HG03460 (cell line): ENCODE measurements around the gene CDKL5.

Experiments used
- ATAC-seq: cut with Tn5 transposase; IDR thresholded peaks from one replicate; pipeline ENCODE4 v1.9.1; 2021; ENCODE audit not compliant: unreplicated experiment

Gene CDKL5

DNA sequence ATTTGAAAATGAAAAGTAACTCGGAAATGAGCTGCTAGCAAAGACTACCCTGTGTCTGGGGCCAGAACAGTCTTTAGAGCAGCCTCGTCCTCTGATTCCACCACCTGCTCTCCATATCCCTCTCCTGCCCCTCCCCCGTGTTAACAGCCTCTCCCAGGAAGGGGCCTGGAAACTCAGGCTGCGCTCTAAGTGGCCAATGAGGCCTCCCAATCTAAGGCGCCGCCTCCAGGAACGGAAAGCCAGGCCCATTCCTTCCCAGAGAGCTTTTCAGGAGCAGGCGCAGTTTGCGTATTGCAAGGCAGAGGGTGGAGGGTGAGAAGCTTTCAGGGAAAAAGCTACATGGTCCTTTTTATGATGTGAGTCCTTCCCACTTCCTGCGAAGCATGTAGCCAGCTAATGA, 215.3 kb downstream of the CDKL5 start:
- ATAC-seq: no peak

DNA sequence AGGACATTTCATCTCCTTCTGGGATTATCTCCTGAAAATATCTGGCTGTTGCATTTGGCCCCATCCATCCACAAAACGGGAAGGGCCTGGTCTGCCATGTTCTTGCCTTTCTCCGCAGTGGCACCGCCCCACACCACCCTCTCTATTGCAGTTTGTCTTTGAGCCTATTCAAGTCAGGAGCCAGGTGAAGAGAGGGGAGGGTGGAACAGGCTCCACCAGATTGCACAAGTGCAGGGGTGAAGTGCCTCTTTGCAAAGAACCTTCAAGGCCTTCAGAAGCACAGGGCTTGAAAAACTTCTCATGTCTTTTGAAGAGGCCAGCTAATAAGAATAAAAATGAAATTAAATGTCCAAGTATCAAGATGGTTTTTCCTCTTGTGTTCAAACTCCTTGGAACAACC, 217.8 kb downstream of the CDKL5 start:
- no peak for ATAC-seq

DNA sequence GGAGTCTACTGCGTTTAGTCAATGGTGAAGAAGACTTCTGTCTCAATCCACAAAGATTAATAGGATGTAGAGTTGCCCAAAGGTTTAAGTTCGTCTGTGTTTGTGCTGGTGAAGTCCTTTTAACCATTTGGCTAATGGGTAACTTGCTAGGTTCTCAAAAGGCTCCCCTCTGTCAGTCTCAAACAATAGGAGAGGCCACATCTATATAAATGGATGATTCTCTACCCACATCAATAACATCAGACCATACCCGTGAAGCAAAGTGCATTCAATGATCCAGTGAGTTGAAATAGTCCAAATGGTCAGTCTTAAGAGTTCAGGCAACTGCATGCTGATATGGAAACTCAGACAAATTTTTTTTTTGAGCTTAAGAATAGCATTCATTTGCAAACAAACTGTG, 218.4 kb downstream of the CDKL5 start:
- no peak for ATAC-seq

DNA sequence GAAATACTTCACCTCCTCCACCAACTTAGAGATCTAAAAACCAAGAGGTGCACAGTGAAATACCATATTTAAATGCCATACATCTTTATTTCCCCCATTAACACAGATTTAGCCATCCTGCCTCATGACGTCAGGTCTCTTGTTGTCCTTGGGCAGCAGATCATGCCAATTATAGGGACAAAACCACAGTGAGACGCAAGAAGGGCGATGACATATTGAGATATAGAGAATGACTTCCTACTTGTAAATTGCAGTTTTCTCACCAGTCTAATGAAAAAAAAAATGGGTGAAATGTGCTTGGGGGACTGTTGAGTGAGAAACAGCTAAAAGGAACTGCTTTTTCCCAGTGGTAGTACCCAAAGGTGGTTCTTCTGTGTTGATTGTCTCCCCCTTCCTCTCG, 222.2 kb downstream of the CDKL5 start:
- ATAC-seq: no peak

DNA sequence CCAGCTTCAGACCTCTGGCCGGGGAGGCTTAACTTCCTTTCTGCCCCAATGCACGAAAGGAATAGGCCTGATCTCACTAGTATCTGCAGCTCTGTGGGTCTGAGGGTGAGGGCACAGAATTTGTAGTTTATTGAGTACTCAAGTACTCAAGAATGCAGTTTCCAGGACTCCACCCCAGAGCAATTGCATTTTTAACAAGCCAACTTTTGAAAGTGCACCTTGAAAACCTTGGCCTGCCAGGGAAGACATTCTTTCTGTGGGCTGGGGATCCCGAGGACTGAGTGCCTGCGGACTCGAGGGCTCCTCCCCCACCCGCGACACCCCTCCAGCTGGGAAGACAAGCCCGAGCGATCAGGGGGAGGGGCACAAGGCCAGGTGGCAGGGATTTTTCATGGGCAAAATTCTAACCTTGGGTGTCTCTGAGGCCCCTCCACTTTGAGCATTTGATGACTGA, 224.1 kb downstream of the CDKL5 start:
- no peak for ATAC-seq

DNA sequence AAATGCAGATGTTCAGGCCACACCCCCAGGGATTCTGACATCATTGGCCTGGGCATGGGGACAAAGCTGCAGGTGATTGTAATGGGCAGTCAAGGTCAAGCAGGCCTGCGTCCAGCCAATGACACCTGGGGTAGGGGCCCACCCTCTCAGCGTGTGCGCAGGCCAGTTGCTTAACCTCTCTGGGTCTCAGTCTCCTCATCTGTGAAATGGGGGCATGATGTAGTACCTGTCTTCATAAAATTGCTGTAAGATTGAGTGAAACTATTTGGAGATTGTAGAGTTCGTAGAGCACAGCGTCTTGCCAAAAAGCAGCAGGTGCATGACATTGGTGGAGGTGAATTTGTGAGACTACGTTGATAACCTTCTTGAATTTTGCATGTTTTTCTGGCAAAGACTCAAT, 225.3 kb downstream of the CDKL5 start:
- no peak for ATAC-seq

DNA sequence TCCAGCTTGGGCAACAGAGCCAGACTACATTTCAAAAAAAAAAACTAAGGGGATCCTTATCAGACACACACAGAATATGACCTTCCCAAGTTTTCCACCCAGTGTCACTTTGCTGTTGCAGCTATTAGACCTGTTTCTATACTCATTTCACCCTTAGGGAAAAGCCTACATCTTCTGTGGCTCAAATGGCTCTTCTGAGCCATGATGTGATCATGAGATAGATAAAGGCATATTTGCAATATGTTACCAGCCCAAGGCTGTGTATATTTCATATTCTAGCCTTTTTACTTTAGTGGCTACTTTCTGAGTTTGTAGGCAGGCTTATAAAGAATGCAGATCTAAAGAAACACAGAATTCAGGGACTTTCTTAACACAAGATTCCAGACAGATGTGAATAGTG, 227.2 kb downstream of the CDKL5 start:
- no peak for ATAC-seq

DNA sequence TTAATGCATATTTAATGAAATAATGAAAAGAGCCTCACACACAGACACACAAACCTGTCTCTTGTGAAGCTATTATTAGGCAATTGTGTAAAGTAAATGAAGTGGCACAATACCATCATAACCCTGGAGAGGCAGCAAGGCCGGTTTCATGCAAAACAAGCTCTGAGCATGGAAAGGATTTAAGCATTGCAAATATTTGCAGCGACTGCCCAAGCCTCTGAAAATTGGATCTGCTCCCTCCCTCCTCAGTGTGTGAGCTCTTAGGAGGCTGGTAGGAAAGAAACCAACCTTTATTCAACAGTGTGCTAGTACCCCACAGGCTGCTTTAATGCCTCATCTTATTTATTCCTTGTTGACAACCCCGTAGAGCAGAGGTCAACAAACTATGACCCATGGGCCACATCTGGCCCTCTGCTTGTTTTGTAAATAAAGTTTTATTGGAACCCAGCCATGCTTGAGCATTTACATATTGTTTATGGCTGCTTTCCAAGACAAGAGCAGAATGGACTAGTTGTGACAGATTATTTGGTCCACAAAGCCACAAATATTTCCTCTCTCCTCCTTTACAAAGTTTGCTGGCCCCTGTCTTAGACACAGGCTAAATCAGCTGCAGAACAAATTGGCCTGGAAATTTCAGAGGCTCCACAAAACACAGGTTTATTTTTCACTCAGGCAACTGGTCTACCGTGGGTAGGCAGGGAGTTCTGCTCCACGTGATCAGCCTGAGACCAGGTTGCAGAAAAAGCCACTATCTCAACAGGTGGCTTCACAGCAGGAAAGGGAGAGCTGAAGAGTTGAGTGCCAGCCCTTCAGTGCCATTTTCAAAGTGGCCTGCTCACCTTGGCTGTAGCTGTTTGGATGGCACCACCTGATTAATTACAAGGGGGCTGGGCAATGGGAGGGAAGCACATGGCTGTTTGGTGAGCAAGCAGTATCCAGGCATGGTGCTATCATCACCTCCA, 229.7 kb downstream of the CDKL5 start:
- no peak for ATAC-seq

DNA sequence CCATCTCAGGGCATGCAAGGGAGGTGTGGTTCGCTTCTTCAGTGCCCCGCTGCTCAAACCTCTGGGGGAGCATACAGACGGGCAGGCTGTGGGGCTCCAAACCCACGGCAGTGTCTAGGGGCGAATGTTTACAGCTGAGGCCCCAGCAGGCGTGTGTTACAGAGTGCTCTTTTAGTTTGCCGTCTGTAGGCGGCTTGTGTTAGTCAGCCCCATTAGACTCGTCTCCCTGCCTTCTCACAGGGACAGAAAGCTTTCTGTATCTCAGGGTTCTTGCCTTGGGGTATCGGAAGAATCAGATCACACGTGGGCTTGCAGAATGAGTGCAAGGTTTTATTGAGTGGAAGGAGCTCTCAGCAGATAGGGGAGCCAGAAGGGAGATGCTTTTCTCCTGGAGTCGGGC, 235.9 kb downstream of the CDKL5 start:
- ATAC-seq: no peak

DNA sequence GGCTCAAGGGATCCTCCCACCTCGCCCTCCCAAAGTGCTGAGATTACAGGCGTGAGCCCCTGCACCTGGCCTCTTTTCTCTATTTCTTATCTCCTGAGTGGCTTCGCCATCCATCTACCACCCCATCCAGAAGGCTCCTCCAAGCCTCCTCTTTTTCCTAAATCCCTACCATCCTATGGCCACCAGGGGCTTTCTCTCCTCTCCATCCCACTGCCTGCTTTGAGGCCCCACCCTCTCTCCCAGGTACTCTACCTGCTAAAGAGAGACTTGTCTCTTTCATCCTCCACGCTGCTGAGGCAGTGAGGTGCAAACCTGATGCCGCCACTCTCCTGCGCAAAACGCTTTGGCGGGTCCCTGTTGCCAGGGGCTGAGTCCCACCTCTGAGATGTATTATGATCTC, 239.5 kb downstream of the CDKL5 start:
- ATAC-seq: no peak

DNA sequence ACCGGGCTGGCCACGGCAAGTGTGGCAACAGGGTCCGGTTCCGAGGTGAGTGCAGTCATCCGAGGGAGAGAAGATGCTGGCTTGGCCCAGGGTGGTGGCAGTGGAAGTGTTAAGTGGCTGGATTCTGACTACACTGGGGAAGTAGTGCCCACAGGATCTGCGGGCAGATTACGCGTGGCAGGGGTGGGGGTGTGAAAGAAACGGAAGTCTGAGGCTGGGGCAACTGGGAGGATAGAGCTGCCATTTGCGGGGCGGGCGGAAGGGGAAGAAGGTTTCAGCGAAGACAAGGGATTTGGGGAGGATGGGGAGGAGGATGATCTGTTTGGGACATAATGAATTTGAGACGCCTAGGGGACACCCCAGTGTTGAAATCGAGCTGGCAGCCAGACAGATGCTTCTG, 241.2 kb downstream of the CDKL5 start:
- no peak for ATAC-seq

DNA sequence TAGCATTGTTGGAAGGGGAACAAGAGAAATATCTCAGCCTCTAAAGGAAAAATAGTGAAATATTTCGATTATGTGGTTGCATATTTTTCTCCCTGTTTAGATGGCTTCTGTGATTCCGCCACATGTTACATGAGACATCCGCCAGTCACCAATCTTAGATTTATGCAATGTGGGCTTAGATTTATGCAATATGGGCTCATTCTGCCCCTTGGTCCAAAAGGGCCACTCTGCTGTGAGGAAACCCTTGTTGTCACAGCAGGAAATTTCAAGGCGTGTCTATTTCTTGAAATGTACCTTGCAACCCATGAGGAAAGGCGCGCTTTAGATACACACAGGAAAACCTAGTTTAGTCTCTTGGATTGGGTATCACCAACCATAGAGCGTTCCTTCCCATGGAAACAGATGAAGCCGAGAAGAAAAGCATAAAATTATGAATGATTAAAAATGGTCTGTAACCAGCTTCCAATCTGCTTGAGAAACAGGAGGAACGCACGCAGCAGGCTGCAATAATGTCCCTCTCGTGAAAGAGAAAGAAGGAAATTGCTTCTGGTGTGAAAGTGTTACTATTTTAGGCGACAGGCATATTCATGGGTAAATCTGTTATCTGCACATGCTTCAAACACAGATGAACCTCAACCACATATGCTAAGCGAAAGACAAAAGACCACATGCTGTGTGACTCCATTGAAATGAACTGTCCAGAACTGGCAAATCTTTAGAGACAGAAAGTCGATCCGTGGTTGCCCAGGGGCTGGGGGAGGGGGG, 242.8 kb downstream of the CDKL5 start:
- no peak for ATAC-seq

DNA sequence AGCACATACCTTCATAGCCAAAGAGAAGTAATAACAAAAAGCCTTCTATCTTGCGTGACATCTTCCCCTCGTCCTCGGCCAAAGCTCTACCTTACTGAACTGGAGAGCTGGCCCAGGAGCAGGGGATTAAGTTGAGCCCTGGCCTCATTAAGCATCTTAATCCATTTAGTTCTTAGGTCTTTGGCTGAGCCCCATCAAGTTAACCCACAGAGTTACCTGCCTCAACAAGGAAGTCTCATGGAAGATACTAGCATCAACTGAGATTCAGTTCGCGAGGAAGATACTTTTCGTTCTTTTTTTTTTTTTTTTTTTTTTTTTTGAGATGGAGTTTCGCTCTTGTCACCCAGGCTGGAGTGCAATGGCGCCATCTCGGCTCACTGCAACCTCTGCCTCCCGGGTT, 246.6 kb downstream of the CDKL5 start, which contains the start of gene RS1:
Gene RS1, minus strand, starts transcription at position 101 of the 400 bp plus-strand sequence. Its CDS starts 40 bp downstream, at position 61.
- no peak for ATAC-seq

DNA sequence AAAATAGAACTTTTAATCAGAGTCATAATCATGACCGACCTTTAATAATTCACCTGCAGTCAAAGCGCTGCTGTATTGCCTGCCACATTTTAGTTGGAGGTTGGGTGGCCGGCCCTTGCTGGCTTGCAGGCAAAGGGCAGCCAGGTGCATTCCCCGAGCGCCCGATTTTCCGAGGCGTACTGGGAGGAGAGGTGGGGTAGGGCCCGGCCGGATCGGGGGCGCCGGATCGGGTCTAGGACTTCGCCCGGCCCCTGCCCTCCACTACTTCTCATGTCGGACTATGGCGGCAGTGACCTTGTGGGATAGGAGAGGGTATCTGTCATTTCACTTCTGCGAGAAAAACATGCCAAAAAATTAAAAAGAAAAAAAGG, 249.0 kb downstream of the CDKL5 start:
- peak; percentile 35 for ATAC-seq

DNA sequence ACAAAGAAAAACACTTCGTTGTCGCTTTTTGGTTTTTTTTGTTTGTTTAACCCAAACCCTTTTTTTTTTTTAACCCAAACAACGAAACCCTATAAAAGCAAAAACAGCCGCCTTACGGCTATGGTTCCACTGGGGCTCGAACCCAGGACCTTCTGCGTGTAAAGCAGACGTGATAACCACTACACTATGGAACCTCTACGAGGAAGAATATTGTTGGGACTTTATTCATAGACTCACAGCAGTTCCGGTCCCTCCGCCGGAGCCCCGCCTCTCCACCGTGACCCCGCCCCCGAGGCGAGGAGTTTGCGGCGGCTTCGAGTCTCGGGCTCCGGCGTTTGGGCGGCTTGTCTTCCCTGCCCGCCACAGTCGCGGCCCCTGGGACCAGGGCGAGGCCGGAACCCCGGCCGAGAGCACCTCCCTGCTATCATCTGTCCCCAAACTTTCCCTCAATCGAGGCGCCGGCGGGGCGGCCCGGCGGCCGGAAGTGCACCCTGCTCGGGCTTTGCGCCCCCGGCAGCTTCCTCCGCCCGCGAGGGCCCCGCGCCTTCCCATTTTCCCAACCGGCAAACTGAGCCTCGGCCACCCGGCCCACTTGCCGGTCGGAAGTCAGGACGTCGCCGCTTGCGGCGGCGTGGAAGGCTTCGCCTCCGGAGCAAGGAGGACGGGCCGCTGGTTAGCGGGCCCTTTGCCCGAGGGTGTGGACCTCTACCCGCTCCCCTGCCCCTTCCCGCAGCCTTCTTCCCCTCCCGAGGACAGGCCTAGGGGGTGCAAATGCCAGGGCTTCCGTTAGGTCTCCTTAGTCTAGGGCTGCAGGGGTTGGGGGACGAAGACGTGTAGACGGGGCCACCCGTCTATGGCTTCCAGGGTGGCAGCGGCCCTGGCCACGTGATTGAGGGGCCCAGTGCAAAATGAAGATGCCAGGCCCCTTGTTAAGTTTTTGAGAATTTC, 249.7 kb downstream of the CDKL5 start:
- peak; percentile 73 for ATAC-seq

DNA sequence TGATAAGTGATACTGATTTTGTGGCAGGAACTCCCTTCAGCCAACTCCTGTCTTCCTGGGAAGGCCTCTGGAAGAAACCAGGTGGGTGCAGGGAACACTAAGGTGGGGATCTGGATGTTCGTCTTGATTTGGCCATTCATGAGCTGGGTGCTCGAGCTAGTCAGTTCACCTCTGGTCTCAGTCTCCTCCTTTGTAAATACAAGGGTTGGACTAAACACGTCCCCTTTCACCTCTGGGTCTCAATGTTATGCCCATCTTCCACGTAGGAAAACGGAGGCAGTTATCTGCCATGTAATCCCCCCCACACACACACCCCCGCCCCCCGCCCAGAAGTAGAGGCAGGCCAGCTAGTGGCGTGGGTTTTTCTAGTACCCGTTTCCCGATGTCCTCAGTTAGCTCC, 250.6 kb downstream of the CDKL5 start:
- no peak for ATAC-seq

DNA sequence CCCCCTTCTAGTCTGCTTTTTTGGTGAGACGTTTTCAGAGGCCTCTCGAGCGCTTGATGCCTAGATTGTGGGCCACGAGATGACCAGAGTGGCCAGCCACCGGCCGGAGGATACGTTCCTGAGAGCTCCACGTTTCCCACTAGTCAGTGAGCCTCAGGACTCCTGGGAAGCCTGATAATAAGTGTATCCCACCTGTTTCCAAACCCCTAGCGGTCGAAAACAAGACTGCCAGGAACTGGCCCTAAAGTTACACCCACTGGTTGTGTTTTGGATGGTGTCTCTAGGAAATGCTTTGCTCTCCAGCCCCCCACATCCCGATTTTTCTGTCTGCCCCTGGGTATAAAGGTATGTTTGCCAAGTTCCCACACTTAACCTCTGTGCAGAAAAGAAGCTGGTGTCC, 251.1 kb downstream of the CDKL5 start:
- ATAC-seq: no peak

DNA sequence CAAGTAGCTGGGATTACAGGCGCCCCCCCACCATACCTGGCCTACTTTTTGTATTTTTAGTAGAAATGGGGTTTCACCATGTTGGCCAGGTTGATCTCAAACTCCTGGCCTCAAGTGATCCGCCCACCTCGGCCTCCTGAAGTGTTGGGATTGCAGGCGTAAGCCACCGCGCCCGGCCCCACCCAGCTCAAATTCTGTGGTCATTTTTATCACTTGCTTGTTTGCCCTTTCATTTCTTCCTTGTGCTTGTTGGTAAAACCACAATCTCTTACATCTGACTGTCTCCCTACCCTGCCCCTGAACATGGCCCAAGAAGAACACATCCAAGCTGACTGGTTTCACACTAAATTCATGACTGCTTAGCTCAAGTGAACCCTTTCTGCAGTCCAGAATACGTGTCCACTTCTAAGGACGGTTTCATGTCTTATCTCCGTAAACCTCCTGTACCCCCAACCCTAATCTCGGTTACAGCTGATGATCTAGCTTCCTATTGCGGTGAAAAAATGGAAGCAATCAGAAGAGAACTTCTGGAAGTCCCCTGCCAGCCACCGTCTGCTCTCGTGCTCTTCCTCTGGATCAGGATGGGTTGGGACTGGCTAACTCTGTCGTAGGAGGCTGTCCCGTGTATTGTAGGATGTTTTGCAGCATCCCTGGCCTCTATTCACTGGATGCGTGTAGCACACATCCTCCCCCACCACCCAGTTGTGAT, 251.9 kb downstream of the CDKL5 start:
- ATAC-seq: no peak

DNA sequence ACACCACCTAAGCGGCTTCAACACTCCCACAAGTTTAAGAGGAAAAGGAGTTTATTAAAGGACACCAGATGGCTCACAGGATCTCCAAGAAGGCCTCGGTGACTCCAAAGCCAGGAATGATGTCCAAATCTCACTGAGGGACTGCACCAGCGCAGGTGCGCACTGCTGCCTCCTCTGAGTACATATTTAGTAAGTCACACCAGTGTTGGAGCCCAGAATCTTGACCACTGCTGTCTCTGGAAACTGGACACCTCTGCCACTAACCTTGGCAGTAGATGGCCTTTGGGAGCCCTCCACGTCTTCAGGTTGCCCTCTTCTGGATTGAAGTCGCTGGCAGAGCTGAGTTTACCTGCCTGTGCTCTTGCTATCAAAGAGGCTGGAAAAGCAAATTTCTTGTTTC, 256.6 kb downstream of the CDKL5 start:
- no peak for ATAC-seq

DNA sequence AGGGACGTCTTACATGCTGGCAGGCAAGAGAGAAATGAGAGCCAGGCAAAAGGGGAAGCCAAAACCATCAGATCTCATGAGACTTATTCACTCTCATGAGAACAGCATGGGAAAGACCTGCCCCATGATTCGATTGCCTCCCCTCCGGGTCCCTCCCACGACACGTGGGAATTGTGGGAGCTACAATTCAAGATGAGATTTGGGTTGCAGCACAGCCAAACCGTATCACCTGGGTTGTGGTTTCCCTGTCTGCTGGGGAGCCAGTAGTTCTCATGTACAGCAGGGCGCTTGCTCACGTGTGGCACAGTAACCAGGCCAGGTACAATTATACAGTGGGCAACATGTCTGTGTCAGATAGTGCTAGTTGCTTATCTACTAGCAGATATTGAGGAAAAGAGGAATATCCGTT, 257.6 kb downstream of the CDKL5 start:
- ATAC-seq: no peak
